Posterior cingulate gyrus (tissue), 11 donors: ENCODE measurements around the gene INTS6L.
"Not testable (repeated sequence)": the region's sequence is repeated elsewhere in the genome, so short reads cannot be mapped to it uniquely, and the experiment has no call there.

Experiments used
- DNase-seq, 10 donors: peaks; one replicate each; pipeline versions ENCODE4 v3.0.0 to v3.0.0-alpha.2; 2020 to 2021; ENCODE audit warnings: mixed read lengths in 3 of 10
- intact Hi-C: fragments of 100-400 bp; cut with DNase I; formaldehyde crosslinking; loops from one replicate; pipeline ENCODE4 v1.15.1; 2023

Gene INTS6L

DNA sequence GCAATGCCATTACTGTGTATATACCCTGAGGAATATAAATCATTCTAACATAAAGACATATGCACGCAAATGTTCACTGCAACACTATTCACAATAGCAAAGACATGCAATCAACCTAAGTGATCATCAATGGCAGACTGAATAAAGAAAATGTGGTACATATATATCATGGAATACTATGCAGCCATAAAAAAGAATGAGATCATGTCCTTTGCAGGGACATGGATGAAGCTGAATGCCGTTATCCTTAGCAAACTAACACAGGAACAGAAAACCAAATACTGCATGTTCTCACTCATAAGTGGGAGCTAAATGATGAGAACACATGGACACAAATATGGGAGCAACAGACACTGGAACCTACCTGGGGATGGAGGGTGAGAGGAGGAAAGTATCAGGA lies 73.6 kb downstream of the INTS6L start:
- intact Hi-C loops, result not testable (repeated sequence)

DNA sequence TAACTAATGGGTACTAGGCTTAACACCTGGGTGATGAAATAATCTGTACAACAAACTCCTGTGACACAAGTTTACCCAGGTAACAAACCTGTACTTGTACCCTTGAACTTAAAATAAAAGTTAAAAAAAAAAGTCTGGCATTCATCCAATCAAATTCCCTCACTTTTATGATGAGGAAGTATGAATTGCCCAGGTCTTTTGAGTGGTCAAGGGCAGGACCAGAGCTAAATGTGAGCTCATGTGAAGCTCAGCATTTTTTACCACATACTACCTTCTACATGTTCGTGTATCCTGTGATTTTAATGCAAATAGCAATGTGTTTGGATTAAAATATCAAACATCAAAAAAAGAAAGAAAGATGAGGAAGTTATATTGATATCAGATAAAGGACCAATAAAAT lies 74.0 kb downstream of the INTS6L start:
- DNase-seq, result not testable (repeated sequence)

More for the DNA sequence above, 73.6 kb downstream of the INTS6L start:
- DNase-seq, result not testable (repeated sequence)

DNA sequence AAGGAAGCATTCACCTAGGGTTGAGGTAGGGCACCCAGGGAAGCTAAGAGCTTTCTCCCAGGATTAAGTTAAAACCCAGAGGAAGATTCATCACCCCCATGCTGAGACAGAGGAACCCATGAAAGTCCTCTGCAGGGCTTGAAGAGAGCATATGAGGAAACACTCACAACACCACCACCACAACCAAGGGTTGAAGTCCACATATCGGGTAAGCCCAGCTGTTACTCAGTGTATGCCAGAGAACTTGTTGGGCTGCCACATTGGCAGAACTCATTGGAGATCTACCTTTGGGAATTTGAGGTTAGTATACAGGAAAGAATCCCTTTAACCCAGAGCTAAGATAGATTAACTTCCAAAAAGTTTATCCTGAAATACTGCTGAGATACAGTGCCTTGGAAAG lies 75.1 kb downstream of the INTS6L start:
- intact Hi-C loops, result no loop called here
- no peak for DNase-seq

More for the DNA sequence above, 74.0 kb downstream of the INTS6L start:
- intact Hi-C loops, result not testable (repeated sequence)

DNA sequence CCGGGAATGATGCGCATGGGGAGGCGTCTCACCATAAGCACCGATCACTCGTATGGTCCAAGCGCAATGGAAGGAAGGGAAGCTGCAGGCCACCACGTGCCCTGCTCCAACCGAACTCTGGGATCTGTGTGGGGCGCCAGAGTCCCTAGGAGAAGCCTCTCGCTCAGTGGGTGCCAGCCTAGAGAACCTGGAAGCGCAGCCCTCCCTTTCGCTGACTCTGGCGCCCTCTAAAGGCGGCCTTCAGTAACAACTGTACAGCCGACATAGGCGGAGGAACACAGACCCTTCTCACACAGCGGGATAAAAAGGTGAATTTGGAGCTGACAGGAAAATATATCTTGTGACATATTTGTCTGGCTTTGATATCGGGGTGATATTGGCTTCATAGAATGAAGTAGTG lies 76.0 kb downstream of the INTS6L start:
- DNase-seq, result peak in 4 of 10 donors; percentile 19 to 82 (median 21)
- intact Hi-C loops, result no loop called here

DNA sequence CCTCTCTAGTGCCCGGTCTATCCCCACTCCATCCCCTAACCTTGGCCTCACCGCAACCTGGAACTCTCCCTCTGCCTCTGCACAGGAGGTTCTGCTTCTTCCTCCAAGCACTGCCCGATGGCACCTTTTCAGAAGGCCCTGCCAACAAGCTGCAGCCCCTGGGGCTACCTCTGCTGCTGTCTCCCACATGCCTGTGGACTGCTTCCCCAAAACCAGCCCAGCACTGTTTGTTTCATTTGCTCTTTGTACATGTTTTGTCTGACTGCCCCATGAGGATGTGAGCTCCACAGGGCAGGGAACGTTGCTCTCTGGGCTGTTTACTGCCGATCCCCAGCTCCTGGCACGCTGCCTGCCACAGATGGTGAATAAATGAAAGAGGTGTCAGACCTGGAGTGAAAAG lies 85.4 kb downstream of the INTS6L start:
- intact Hi-C loops, result no loop called here
- no peak for DNase-seq

DNA sequence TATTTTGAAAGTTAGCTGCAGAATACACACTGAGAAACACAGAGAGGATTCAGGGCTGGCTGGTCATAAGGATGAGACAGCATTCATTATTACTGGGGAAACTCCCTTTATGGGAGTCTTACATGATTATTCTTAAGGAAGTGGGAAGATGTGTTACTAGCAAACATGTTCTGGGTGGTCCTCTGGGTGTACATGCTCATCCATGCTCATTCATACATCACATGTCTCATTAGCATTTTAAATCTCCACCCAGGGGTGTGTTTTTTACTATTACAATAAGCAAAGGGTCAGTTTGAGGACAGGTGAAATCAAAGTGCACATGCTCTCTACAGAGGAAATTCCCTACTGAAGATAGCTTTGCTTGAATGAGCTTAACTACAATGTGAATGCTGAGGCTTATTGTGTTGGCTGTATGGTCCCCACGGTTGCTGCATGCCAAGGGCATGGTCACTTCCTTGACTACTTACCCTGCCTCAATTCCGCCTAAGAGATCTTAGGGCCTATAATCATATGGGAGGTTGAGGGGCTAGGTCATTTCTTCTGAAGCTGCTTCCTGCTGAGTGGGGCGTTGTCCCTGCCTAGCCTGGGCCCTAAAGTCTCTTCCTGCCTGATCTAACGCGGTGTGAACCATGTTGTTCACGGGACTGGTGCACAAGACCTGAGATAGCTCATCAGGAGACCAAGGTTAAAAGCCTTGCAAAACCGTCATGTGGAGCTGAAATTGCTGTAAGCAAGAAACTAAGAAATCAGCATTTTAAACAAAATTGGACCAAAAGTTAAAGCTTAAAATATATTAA lies 104.1 kb downstream of the INTS6L start:
- DNase-seq, intact Hi-C loops: not testable (repeated sequence)

DNA sequence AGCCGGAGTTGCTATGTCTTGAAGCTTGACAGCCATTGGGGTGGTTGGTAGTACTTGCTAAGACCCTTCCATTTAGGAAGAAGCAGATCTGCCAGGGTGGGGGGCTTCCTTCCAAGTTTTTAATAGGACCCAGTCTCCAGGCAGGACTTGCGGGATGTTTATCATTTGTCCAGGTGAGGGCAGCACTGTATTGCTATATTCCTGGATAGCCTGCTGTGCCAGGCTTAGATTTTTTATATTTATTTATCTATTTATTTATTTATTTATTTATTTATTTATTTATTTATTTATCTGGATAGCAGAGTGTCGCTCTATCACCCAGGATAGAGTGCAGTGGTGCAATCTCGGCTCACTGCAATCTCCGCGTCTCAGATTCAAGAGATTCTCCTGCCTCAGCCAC lies 105.5 kb downstream of the INTS6L start:
- DNase-seq, result peak in 1 of 10 donors; percentile 20
- intact Hi-C loops, result no loop called here

DNA sequence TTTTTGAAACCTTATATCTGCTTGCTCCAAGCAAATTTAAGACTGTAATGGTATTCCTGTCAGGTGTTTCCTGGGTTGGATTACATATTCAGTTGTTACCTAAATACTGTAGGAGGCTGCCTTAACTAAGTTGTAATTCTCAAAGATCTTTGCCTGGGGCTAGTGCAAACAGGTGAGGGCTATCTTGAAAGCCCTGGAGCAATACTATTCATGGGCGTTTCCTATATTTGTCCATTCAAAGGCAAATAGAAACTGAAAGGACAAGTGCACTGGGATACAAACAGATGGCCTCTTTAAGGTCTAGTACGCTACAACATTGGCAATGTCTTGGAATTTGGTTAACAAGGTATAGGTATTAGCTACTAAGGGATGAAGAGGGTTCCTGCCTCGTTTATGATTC lies 108.9 kb downstream of the INTS6L start:
- no peak for DNase-seq
- intact Hi-C loops, result no loop called here
